Endothelial cell (in vitro differentiated cells): Measurements from ENCODE around the gene HINFP. TPM values are rescaled to one million over a fixed set of nuclear protein-coding genes. Genes with fewer than 3 reads are reported as not detected.
"Not testable (repeated sequence)": the region's sequence is repeated elsewhere in the genome, so short reads cannot be mapped to it uniquely, and the experiment has no call there.

Experiments
- DNase-seq: peaks from one replicate; pipeline ENCODE4 v3.0.0; 2021; ENCODE audit warnings: low spot score
- H3K27ac Mint-ChIP-seq: one replicate; pipeline ENCODE4 v1.8.0; 2021; ENCODE audit warnings: mixed read lengths, inconsistent platforms; ENCODE audit not compliant: unreplicated experiment
- H3K27me3 Mint-ChIP-seq: one replicate; pipeline ENCODE4 v1.8.0; 2021; ENCODE audit warnings: mild to moderate bottlenecking, moderate library complexity, mixed read lengths, inconsistent platforms; ENCODE audit not compliant: unreplicated experiment
- H3K36me3 Mint-ChIP-seq: one replicate; pipeline ENCODE4 v1.8.0; 2021; ENCODE audit warnings: mild to moderate bottlenecking, low read depth, mixed read lengths, inconsistent platforms; ENCODE audit not compliant: unreplicated experiment
- H3K4me1 Mint-ChIP-seq: one replicate; pipeline ENCODE4 v1.8.0; 2021; ENCODE audit warnings: mild to moderate bottlenecking, mixed read lengths, inconsistent platforms; ENCODE audit not compliant: unreplicated experiment
- H3K4me3 Mint-ChIP-seq: one replicate; pipeline ENCODE4 v1.8.0; 2021; ENCODE audit warnings: mild to moderate bottlenecking, mixed read lengths, inconsistent platforms; ENCODE audit not compliant: unreplicated experiment
- H3K9me3 Mint-ChIP-seq: one replicate; pipeline ENCODE4 v1.8.0; 2021; ENCODE audit warnings: mixed read lengths, inconsistent platforms; ENCODE audit not compliant: unreplicated experiment
- total RNA-seq: library from RNA; stranded (reverse); fragmentation: NEBNext Ultra II Directional; extraction: Animal tissue kit (Norgen Biotek cat#: 25700); gene quantifications from one replicate; pipeline ENCODE4 v1.2.1, GENCODE V29; 2021; ENCODE audit not compliant: unreplicated experiment
- TF ChIP-seq, protein P1 (sequence below): fragments of 200-600 bp; sonication (generic); IDR thresholded peaks from one replicate; pipeline ENCODE4 v1.5.0; 2021; ENCODE audit warnings: antibody characterized with exemption; ENCODE audit not compliant: unreplicated experiment

HINFP gene
- total RNA-seq, 1 donor from 2014 or later: 33.6 TPM

DNA sequence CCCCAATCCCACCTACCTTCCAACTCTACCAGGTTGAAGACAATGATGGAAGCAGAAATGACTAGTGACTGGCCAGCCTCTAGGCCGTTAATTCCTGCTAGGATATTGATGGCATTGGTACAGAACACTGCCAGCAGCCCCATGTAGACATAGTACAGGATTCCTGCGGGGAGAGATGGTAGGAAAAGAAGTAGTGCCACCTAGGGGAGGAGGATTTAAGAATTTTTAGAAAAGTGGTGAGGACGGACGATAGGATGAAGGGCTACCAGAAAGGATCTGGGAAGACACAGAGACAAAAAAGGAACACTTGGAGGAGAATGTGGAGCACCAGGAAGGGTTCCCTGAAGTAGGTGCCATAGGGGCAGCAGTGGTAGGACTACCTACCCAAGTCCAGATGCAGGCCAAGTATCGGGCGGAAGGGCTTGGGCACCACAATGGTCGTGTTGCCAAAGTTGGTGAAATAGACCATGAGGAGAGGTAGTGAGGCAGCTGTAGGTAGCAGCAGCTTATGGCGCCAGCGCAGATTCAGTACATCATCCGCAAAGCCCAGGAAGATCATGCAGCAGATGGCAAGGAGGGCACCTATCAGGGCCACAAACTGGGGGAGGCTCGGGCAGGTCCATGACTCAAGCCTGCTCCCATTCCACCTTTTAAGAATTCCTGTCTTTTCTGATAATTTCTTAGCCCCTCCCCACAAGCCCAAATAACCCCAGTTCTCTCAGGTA, 21.0 kb upstream of the HINFP start:
- no peaks in the 10 kb centered on the region for H3K9me3 Mint-ChIP-seq
- H3K36me3 Mint-ChIP-seq: peaks cover 38% of the 10 kb centered on the region
- peak overlapping the region; percentile 97 for H3K27ac Mint-ChIP-seq
- DNase-seq: no peak
- H3K27me3 Mint-ChIP-seq: peaks cover 12% of the 10 kb centered on the region
- peaks cover 27% of the 10 kb centered on the region for H3K4me1 Mint-ChIP-seq
- TF ChIP-seq, protein P1, sequence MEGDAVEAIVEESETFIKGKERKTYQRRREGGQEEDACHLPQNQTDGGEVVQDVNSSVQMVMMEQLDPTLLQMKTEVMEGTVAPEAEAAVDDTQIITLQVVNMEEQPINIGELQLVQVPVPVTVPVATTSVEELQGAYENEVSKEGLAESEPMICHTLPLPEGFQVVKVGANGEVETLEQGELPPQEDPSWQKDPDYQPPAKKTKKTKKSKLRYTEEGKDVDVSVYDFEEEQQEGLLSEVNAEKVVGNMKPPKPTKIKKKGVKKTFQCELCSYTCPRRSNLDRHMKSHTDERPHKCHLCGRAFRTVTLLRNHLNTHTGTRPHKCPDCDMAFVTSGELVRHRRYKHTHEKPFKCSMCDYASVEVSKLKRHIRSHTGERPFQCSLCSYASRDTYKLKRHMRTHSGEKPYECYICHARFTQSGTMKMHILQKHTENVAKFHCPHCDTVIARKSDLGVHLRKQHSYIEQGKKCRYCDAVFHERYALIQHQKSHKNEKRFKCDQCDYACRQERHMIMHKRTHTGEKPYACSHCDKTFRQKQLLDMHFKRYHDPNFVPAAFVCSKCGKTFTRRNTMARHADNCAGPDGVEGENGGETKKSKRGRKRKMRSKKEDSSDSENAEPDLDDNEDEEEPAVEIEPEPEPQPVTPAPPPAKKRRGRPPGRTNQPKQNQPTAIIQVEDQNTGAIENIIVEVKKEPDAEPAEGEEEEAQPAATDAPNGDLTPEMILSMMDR: no peak
- H3K4me3 Mint-ChIP-seq: peak overlapping the region; percentile 93

DNA sequence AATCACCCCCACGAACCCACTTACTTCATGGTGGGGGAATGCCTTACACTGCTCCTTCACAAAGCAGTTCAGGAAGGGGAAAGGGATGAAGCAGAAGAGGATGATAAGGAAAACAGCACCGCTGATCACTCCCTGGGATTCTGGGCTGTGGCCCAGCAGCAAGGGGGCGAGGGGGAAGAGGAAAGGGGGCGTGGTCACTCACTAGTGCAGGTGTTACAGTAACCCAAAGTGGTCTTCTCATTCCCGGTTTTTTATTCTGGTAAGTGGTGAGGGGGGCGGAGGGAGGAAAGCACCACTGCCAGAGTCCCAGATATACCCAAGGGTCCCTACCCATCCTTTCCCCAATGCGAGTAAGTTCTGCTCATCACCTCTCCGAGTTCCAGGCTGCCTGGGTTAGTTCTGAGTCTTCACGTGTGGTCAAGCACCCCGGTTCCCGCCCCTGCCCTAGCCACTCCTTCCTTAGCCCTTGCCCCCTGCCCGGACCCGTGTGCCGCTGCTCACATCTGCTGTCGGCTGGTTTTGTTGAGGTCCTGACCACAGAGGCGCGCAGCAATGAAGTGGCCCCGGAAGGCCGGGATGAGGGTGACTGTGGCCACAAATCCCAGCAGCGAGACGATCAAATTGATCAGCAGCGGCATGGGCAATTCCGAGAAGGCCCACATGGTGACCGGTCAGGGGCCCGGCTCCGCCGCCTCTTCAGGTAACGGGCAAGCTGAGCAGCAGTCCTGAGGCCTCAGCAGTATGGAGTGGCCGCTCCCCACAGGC, 20.2 kb upstream of the HINFP start:
- H3K36me3 Mint-ChIP-seq: peaks cover 33% of the 10 kb centered on the region
- H3K27ac Mint-ChIP-seq: peak overlapping the region; percentile 97
- peaks cover 9% of the 10 kb centered on the region for H3K27me3 Mint-ChIP-seq
- H3K4me1 Mint-ChIP-seq: peaks cover 29% of the 10 kb centered on the region
- no peak for DNase-seq
- peak overlapping the region; percentile 93 for H3K4me3 Mint-ChIP-seq
- no peaks in the 10 kb centered on the region for H3K9me3 Mint-ChIP-seq
- TF ChIP-seq, protein P1: no peak

DNA sequence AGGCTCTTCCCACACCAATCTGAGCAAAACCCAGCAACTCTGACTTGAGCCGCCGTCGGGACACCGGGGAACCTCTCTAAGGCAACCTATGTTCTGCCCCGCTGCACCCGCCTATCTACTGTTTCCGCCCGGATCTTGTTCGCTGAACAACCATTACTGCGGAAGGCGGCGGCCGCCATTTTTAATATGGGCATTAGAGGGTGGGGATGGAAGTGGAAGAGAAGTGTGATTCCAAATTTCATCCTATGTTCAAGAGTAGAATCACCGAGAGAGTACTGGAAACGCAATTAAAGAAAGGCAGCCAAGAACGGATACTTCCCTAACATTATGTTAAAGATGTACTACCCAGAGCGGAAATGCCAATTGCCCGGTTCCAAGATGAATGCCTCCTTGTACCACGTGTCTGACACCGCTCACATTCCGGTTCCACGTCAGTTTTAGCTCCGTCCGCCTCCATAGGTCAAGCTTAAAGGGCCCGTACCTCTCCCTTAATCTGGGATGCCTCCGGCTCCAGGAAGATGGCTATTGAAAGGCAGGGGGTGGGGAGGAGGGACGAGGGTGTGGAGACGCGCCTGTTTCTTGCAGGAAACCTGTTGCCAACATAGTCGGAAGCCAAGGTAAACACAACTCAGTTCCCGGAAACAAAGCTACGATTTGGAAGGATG, 19.5 kb upstream of the HINFP start, which contains the start of gene DPAGT1:
Gene DPAGT1, minus strand, starts transcription at position 95 of the 665 bp plus-strand sequence. CDS start 198 bp downstream, outside the sequence.
- peaks cover 34% of the 10 kb centered on the region for H3K4me1 Mint-ChIP-seq
- peak; percentile 73 for DNase-seq
- peak within 1 kb of the TSS; percentile 97 for H3K27ac Mint-ChIP-seq
- H3K9me3 Mint-ChIP-seq: no peaks in the 10 kb centered on the region
- peak within 1 kb of the TSS; percentile 93 for H3K4me3 Mint-ChIP-seq
- H3K27me3 Mint-ChIP-seq: peaks cover 7% of the 10 kb centered on the region
- TF ChIP-seq, protein P1: no peak
- peaks cover 26% of the 10 kb centered on the region for H3K36me3 Mint-ChIP-seq

DNA sequence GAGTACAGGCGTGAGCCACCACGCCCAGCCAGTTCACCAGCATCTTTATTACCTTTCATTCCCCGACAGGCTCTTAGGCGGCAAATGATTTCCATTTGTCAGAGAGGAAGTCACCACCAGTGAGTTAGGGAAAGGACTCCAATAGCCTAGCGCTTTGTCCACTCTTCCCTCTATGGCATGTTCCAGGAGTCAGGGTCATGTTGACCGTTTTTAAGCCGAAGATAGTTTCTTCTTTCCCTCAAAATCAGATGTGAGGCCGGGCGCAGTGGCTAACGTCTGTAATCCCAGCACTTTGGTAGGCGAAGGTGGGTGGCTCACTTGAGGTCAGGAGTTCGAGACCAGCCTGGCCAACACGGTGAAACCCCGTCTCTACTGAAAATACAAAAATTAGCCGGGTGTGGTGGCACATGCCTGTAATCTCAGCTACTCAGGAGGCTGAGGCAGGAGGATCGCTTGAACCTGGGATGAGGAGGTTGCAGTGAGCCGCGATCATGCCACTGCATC, 18.2 kb upstream of the HINFP start:
- Mint-ChIP-seq H3K4me1 (peaks cover 38% of the 10 kb centered on the region), H3K4me3 (peak overlapping the region; percentile 71), H3K27ac (peak overlapping the region; percentile 97), H3K36me3 (peaks cover 13% of the 10 kb centered on the region)
- H3K9me3 Mint-ChIP-seq, H3K27me3 Mint-ChIP-seq, DNase-seq: not testable (repeated sequence)

DNA sequence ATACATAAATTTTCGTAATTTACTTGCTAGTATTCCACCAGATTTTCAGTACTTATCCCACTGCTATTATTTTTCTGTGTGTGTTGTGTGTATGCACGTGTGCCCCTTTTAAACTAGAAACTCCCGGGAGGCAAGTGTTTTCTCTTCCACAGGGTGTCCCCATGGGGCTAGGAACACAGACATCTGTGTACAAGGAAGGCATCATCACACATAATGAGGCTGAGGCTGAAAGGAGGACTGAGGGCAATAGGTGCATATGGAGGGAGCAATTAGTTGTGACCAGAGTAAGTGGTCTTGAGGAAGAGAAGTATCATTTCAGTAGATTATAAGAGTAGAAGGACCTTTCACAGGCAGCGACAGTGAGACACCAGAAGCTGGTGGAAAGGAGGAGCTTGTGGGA, 17.6 kb upstream of the HINFP start:
- Mint-ChIP-seq H3K4me1 (peaks cover 43% of the 10 kb centered on the region), H3K36me3 (peaks cover 7% of the 10 kb centered on the region), H3K4me3 (no peak overlapping the region), H3K9me3 (no peaks in the 10 kb centered on the region), H3K27ac (peak overlapping the region; percentile 97), H3K27me3 (peaks cover 12% of the 10 kb centered on the region)
- no peak for DNase-seq
- TF ChIP-seq, protein P1: no peak
